K562 (cell line): Measurements from ENCODE around the gene CHD2. TPM values are rescaled to one million over a fixed set of nuclear protein-coding genes. Genes with fewer than 3 reads are reported as not detected.
A peak's percentile ranks its signal among the peaks of the same experiment; 100 is the strongest.

Experiments used
- DNMT1 ChIP-seq: fragments of 450-650 bp; IDR thresholded peaks from 2 replicates; pipeline ENCODE4 v1.6.1; 2016; ENCODE audit warnings: antibody characterized with exemption, mild to moderate bottlenecking
- GABPB1 ChIP-seq: sonication (generic); formaldehyde crosslinking; IDR thresholded peaks from 2 replicates; pipeline ENCODE4 v1.8.0; 2022; ENCODE audit warnings: mild to moderate bottlenecking, missing genetic modification reagents
- HDAC8 ChIP-seq: fragments of 450-650 bp; IDR thresholded peaks from 2 replicates; pipeline ENCODE4 v1.6.1; 2016; ENCODE audit warnings: mild to moderate bottlenecking, missing genetic modification characterization, moderate library complexity, missing compliant biosample characterization
- MXI1 ChIP-seq: IDR thresholded peaks from 2 replicates; pipeline ENCODE4 v1.6.1; 2011; ENCODE audit warnings: low read depth, mild to moderate bottlenecking, improper control_type of control experiment, low read length
- POLR2B ChIP-seq: fragments of 450-650 bp; IDR thresholded peaks from 2 replicates; pipeline ENCODE4 v1.6.1; 2018; ENCODE audit warnings: low read depth; ENCODE audit not compliant: partially characterized antibody
- RBM15 ChIP-seq: fragments of 200-400 bp; formaldehyde crosslinking; IDR thresholded peaks from 2 replicates; pipeline ENCODE4 v1.6.1; 2018; ENCODE audit warnings: mild to moderate bottlenecking, low read length, moderate library complexity; ENCODE audit not compliant: insufficient read depth
- RFX5 ChIP-seq: IDR thresholded peaks from 2 replicates; pipeline ENCODE4 v1.6.1; 2011; ENCODE audit warnings: low read depth, mild to moderate bottlenecking, improper control_type of control experiment, low read length
- SMAD4 ChIP-seq: fragments of 250-450 bp; sonication (Bioruptor Pico); conservative IDR thresholded peaks from 2 replicates; pipeline ENCODE4 v1.8.0; 2021; ENCODE audit warnings: inconsistent platforms, mild to moderate bottlenecking, moderate library complexity
- SP2 ChIP-seq: IDR thresholded peaks from 2 replicates; pipeline ENCODE4 v1.6.1; 2011; ENCODE audit warnings: mild to moderate bottlenecking, low read depth, low read length, moderate library complexity; ENCODE audit not compliant: poor library complexity, severe bottlenecking; ENCODE audit errors: extremely low read depth
- STAT5A ChIP-seq: IDR thresholded peaks from 2 replicates; pipeline ENCODE4 v1.6.1; 2012; ENCODE audit warnings: low read length, inconsistent platforms, borderline replicate concordance
- ZNF431 ChIP-seq: sonication (generic); formaldehyde crosslinking; IDR thresholded peaks from 2 replicates; pipeline ENCODE4 v1.8.0; 2022; ENCODE audit warnings: mild to moderate bottlenecking, missing genetic modification reagents
- ZNF75A ChIP-seq: fragments of 450-650 bp; formaldehyde crosslinking; IDR thresholded peaks from 2 replicates; pipeline ENCODE4 v1.4.0; 2020; ENCODE audit warnings: mild to moderate bottlenecking
- polyA plus RNA-seq, 8 experiments: library from polyadenylated mRNA; depleted of rRNA in 4 of 8; stranded (reverse) in 5 of 8; unstranded in 3 of 8; fragments of >200 nt; fragmentation: Nextera tagmentation in 2 of 8; fragmentation: Illumina TruSeq in 1 of 8; extraction: Ambion mirVana in 2 of 8; extraction: Trizol in 1 of 8; gene quantifications; 2 replicates each; pipeline versions ENCODE4 v1.2.1 to v1.2.3, GENCODE V29; 2011 to 2014; ENCODE audit warnings: inconsistent platforms in 1 of 8, missing spikeins in 1 of 8
- total RNA-seq, 7 experiments: library from RNA; depleted of rRNA in 6 of 7; stranded (reverse); fragments of >200 nt in 6 of 7; fragmentation: Illumina TruSeq in 2 of 7; extraction: Trizol in 2 of 7; gene quantifications; 2 replicates each; pipeline versions ENCODE4 v1.2.1 to v1.2.3, GENCODE V29; 2011 to 2021; ENCODE audit warnings: low replicate concordance in 1 of 7
- TF ChIP-seq, protein P1 (sequence below): fragments of 250-450 bp; sonication (Bioruptor Pico); IDR thresholded peaks from 2 replicates; pipeline ENCODE4 v1.5.0; 2021
- TF ChIP-seq, protein P2 (sequence below): fragments of 250-450 bp; sonication (Bioruptor Pico); IDR thresholded peaks from 2 replicates; pipeline ENCODE4 v1.4.0; 2020; ENCODE audit warnings: mild to moderate bottlenecking, moderate library complexity
- TF ChIP-seq, protein P3 (sequence below), 3 experiments: IDR thresholded peaks in 2 of 3; conservative IDR thresholded peaks in 1 of 3; 2 replicates each; pipeline ENCODE4 v1.5.1; 2011 to 2012; ENCODE audit warnings: low read length in 3 of 3, mild to moderate bottlenecking in 3 of 3, control low read depth in 2 of 3, improper control_type of control experiment in 1 of 3, inconsistent platforms in 1 of 3, low read depth in 1 of 3, mixed read lengths in 1 of 3, moderate library complexity in 1 of 3; ENCODE audit not compliant: insufficient read depth in 2 of 3
- TF ChIP-seq, protein P4 (sequence below), 2 experiments: fragments of 250-450 bp in 1 of 2; fragments of 450-650 bp in 1 of 2; sonication (Bioruptor Pico) in 1 of 2; IDR thresholded peaks; 2 replicates each; pipeline versions ENCODE4 v1.6.1 to v1.8.0; 2016 to 2021; ENCODE audit warnings: mild to moderate bottlenecking in 2 of 2, moderate library complexity in 2 of 2, missing compliant biosample characterization in 1 of 2, missing genetic modification characterization in 1 of 2
- TF ChIP-seq, protein P5 (sequence below), 2 experiments: fragments of 200-800 bp in 1 of 2; sonication (Bioruptor generic) in 1 of 2; sonication (generic) in 1 of 2; formaldehyde crosslinking in 1 of 2; IDR thresholded peaks in 1 of 2; conservative IDR thresholded peaks in 1 of 2; 2 replicates each; pipeline versions ENCODE4 v1.5.0 to v1.6.1; 2016 to 2020; ENCODE audit warnings: missing compliant biosample characterization in 1 of 2, missing genetic modification characterization in 1 of 2, missing genetic modification reagents in 1 of 2

The CHD2 gene
- total and polyA plus RNA-seq, 9 of the 15 experiments (the other 6 are each of a cell fraction or from before 2014, with no cell fraction given) = 38.9 to 70.8 (median 56.2) TPM

DNA sequence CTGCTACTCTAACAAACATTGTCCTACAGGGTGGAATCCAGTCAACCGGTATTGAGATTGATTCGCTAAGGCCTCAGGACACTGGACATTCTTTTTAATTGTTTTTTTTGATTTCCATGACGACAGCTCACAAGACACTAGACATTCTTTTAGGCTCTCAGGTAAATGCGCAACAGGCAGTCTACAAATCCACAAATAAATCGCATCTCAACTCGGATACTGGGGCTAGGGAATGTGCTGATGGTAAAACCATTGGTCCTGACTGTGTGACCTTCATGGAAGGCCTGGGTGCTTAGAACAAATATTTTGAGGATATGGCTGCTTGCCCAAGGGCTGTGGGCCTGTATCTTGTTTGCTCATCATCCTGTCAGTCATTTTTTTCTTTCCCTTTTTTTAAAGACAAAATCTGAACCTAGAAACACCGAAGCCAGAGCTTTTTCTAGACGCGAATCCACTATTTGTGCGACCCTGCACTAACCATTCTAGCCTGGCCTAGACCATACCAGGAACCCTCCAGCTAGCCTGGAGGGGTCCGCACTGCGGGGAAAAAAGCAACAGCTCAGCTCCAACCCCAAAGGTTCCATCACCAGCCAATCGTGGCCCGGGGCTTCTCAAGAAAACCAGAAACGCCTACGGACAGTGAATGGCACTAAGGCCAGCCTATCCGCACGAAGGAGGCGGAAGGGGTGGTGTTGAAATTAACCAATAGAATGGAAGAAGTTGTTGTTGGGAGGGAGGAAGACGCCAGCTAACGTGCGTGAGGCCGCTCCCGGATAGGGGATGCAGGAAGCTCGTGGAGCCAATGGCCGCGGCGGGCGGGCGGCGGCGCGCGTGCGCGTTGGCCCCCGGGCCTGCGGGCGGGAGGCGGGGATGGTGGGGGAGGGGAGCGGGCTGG is 18.1 kb upstream of the CHD2 start (continued):
- TF ChIP-seq, protein P1, sequence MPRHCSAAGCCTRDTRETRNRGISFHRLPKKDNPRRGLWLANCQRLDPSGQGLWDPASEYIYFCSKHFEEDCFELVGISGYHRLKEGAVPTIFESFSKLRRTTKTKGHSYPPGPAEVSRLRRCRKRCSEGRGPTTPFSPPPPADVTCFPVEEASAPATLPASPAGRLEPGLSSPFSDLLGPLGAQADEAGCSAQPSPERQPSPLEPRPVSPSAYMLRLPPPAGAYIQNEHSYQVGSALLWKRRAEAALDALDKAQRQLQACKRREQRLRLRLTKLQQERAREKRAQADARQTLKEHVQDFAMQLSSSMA (CRISPR knock-in tag) = 0 out of 2 replicates have a peak, but pooled peaks have one; percentile 44
- peak; percentile 1; the same call in 1 of the 2 replicates for TF ChIP-seq GABPB1
- no peak for TF ChIP-seq ZNF431 (CRISPR knock-in tag)
- peak; percentile 95 for TF ChIP-seq POLR2B
- no peak for TF ChIP-seq ZNF75A
- TF ChIP-seq, protein P2, sequence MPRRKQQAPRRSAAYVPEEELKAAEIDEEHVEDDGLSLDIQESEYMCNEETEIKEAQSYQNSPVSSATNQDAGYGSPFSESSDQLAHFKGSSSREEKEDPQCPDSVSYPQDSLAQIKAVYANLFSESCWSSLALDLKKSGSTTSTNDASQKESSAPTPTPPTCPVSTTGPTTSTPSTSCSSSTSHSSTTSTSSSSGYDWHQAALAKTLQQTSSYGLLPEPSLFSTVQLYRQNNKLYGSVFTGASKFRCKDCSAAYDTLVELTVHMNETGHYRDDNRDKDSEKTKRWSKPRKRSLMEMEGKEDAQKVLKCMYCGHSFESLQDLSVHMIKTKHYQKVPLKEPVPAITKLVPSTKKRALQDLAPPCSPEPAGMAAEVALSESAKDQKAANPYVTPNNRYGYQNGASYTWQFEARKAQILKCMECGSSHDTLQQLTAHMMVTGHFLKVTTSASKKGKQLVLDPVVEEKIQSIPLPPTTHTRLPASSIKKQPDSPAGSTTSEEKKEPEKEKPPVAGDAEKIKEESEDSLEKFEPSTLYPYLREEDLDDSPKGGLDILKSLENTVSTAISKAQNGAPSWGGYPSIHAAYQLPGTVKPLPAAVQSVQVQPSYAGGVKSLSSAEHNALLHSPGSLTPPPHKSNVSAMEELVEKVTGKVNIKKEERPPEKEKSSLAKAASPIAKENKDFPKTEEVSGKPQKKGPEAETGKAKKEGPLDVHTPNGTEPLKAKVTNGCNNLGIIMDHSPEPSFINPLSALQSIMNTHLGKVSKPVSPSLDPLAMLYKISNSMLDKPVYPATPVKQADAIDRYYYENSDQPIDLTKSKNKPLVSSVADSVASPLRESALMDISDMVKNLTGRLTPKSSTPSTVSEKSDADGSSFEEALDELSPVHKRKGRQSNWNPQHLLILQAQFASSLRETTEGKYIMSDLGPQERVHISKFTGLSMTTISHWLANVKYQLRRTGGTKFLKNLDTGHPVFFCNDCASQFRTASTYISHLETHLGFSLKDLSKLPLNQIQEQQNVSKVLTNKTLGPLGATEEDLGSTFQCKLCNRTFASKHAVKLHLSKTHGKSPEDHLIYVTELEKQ (CRISPR knock-in tag) = 0 out of 2 replicates have a peak, but pooled peaks have one; percentile 54
- TF ChIP-seq RFX5 = no peak
- TF ChIP-seq, protein P3, sequence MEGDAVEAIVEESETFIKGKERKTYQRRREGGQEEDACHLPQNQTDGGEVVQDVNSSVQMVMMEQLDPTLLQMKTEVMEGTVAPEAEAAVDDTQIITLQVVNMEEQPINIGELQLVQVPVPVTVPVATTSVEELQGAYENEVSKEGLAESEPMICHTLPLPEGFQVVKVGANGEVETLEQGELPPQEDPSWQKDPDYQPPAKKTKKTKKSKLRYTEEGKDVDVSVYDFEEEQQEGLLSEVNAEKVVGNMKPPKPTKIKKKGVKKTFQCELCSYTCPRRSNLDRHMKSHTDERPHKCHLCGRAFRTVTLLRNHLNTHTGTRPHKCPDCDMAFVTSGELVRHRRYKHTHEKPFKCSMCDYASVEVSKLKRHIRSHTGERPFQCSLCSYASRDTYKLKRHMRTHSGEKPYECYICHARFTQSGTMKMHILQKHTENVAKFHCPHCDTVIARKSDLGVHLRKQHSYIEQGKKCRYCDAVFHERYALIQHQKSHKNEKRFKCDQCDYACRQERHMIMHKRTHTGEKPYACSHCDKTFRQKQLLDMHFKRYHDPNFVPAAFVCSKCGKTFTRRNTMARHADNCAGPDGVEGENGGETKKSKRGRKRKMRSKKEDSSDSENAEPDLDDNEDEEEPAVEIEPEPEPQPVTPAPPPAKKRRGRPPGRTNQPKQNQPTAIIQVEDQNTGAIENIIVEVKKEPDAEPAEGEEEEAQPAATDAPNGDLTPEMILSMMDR (IDR thresholded peaks at IDR 0.05 in 2 of 3, conservative IDR thresholded peaks at IDR 0.05 in 1 of 3; ENCODE audit: insufficient read depth in 2 of 3, low read depth in 1 of 3, low read length in 3 of 3) = peak in 1 of 3 experiments; percentile 7; a peak in 1 of 6 replicates
- TF ChIP-seq SP2 = peak; percentile 87
- peak; percentile 19 for TF ChIP-seq SMAD4 (CRISPR knock-in tag)
- TF ChIP-seq, protein P4, sequence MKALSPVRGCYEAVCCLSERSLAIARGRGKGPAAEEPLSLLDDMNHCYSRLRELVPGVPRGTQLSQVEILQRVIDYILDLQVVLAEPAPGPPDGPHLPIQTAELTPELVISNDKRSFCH (CRISPR knock-in tag; IDR thresholded peaks at IDR 0.05) = no peak
- TF ChIP-seq, protein P4 (tag; IDR thresholded peaks at IDR 0.05) = peak; percentile 81
- no peak for TF ChIP-seq MXI1
- no peak for TF ChIP-seq HDAC8 (tag)
- no peak for TF ChIP-seq RBM15
- TF ChIP-seq STAT5A = no peak
- TF ChIP-seq, protein P5, sequence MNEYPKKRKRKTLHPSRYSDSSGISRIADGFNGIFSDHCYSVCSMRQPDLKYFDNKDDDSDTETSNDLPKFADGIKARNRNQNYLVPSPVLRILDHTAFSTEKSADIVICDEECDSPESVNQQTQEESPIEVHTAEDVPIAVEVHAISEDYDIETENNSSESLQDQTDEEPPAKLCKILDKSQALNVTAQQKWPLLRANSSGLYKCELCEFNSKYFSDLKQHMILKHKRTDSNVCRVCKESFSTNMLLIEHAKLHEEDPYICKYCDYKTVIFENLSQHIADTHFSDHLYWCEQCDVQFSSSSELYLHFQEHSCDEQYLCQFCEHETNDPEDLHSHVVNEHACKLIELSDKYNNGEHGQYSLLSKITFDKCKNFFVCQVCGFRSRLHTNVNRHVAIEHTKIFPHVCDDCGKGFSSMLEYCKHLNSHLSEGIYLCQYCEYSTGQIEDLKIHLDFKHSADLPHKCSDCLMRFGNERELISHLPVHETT (CRISPR knock-in tag; conservative IDR thresholded peaks at IDR 0.05 in 1 of 2, IDR thresholded peaks at IDR 0.05 in 1 of 2) = peak in 1 of 2 experiments; percentile 96; a peak in 1 of 4 replicates
- TF ChIP-seq DNMT1 = 0 out of 2 replicates have a peak, but pooled peaks have one; percentile 66
